Testis (tissue), 5 donors: ENCODE measurements around the gene LRFN5. TPM values are rescaled to one million over a fixed set of nuclear protein-coding genes. Genes with fewer than 3 reads are reported as not detected.
"Not testable (repeated sequence)": the region's sequence is repeated elsewhere in the genome, so short reads cannot be mapped to it uniquely, and the experiment has no call there.

Experiments
- DNase-seq: peaks from one replicate; pipeline ENCODE4 v3.0.0-alpha.2; 2019
- H3K27ac ChIP-seq, 2 donors: fragments of 200-600 bp; sonication (generic); one replicate each; pipeline ENCODE4 v1.5.1; 2019
- H3K27me3 ChIP-seq: fragments of 200-600 bp; sonication (generic); one replicate; pipeline ENCODE4 v1.5.1; 2019
- H3K36me3 ChIP-seq: fragments of 200-600 bp; sonication (generic); one replicate; pipeline ENCODE4 v1.5.1; 2017; ENCODE audit warnings: low read depth; ENCODE audit errors: missing control alignments
- H3K4me1 ChIP-seq: fragments of 200-600 bp; sonication (generic); one replicate; pipeline ENCODE4 v1.5.1; 2019
- H3K4me3 ChIP-seq, 2 donors: fragments of 200-600 bp; sonication (generic); one replicate each; pipeline ENCODE4 v1.5.1; 2017 to 2019
- H3K9me3 ChIP-seq: fragments of 200-600 bp; sonication (generic); one replicate; pipeline ENCODE4 v1.5.1; 2017
- CTCF ChIP-seq, 3 experiments: fragments of 450-650 bp in 2 of 3; fragments of 200-600 bp in 1 of 3; sonication (generic) in 1 of 3; IDR thresholded peaks; one replicate each; pipeline ENCODE4 v1.5.1; 2016 to 2019; ENCODE audit warnings: antibody characterized with exemption in 3 of 3, mild to moderate bottlenecking in 2 of 3, moderate library complexity in 1 of 3
- POLR2A ChIP-seq: fragments of 450-650 bp; IDR thresholded peaks from one replicate; pipeline ENCODE4 v1.6.1; 2017; ENCODE audit warnings: antibody characterized with exemption, mild to moderate bottlenecking, moderate library complexity
- WGBS, 2 donors: methylation state at CpG; one replicate each; pipeline ENCODE4 v1.1.5; 2018; 5-methylcytosine and 5-hydroxymethylcytosine counted together
- intact Hi-C: fragments of 100-400 bp; cut with DNase I; formaldehyde crosslinking; loops from one replicate; pipeline ENCODE4 v1.15.1; 2023; ENCODE audit warnings: low total_unique reads
- long read RNA-seq, 2 donors: transcript quantifications; one replicate each; lab custom pipeline, GENCODE V29; 2026
- polyA plus RNA-seq: library from polyadenylated mRNA; stranded (reverse); fragments of 350-450 nt; fragmentation: Illumina TruSeq; extraction: RNeasy Lipid Tissue Mini Kit (QIAGEN cat#74804); gene quantifications from one replicate; pipeline ENCODE4 v1.2.3, GENCODE V29; 2014; ENCODE audit warnings: low read depth, low replicate concordance; ENCODE audit not compliant: insufficient read depth
- total RNA-seq, 2 donors: library from RNA; depleted of rRNA; stranded (reverse); fragments of >200 nt; gene quantifications; one replicate each; pipeline ENCODE4 v1.2.3, GENCODE V29; 2016

LRFN5 gene
- 1 to 10 TPM; 5.9 to 6.8 TPM for total RNA-seq
- 2.4 TPM for polyA plus RNA-seq
- long read RNA-seq, donor 1: 0 reads
- long read RNA-seq, donor 2, partial matches to known transcripts: 0 of 2 reads
- long read RNA-seq, donor 2, other reads (novel, unspliced or antisense): 0 of 2 reads

- no peaks in the 10 kb centered on the region for H3K27me3 ChIP-seq
- WGBS, 2 donors: 0% methylated on average over 19 to 76 of the region's 76 CpGs
- no peak for TF ChIP-seq POLR2A
- no peak for TF ChIP-seq CTCF (IDR thresholded peaks at IDR 0.05)
- intact Hi-C loops: no loop called here
- no peaks in the 10 kb centered on the region for H3K36me3 ChIP-seq
- peak within 1 kb of the TSS; percentile 51 to 82 for H3K27ac ChIP-seq
- H3K4me1 ChIP-seq: peaks cover 5% of the 10 kb centered on the region
- no peaks in the 10 kb centered on the region for H3K9me3 ChIP-seq
- DNase-seq: peak; percentile 56
- peak within 1 kb of the TSS; percentile 63 to 67 for H3K4me3 ChIP-seq
These were observed at the start of gene LRFN5 for GRCh38 chr14:41606532-41607303. Gene LRFN5 (plus strand): TSS chr14:41606876.

- Histone ChIP-seq H3K27ac (no peak overlapping the region), H3K36me3 (no peaks in the 10 kb centered on the region), H3K27me3 (no peaks in the 10 kb centered on the region), H3K4me3 (no peak overlapping the region), H3K9me3 (no peaks in the 10 kb centered on the region), H3K4me1 (no peaks in the 10 kb centered on the region)
- TF ChIP-seq POLR2A: no peak
- TF ChIP-seq CTCF (IDR thresholded peaks at IDR 0.05): no peak
- DNase-seq: no peak
- intact Hi-C loops: no loop called here
These were observed 48.2 kb upstream of the LRFN5 start for GRCh38 chr14:41558490-41558889.

- DNase-seq, H3K27ac ChIP-seq, H3K9me3 ChIP-seq, H3K4me3 ChIP-seq, H3K27me3 ChIP-seq, intact Hi-C loops, H3K36me3 ChIP-seq, H3K4me1 ChIP-seq: not testable (repeated sequence)
- WGBS, 2 donors: 93 to 98% methylated on average over 3 of the region's 3 CpGs
These were observed 39.8 kb upstream of the LRFN5 start for GRCh38 chr14:41566864-41567263.

- TF ChIP-seq POLR2A (no peak), CTCF (IDR thresholded peaks at IDR 0.05) (no peak)
- no peak for DNase-seq
- 92 to 93% methylated on average over 2 of the region's 2 CpGs for WGBS, 2 donors
- intact Hi-C loops: no loop called here
- Histone ChIP-seq H3K4me1 (no peaks in the 10 kb centered on the region), H3K27ac (no peak overlapping the region), H3K27me3 (no peaks in the 10 kb centered on the region), H3K36me3 (no peaks in the 10 kb centered on the region), H3K9me3 (no peaks in the 10 kb centered on the region), H3K4me3 (no peak overlapping the region)
These were observed 37.7 kb upstream of the LRFN5 start for GRCh38 chr14:41568979-41569378.

GRCh38 chr14:41570415-41571155 is 36.1 kb upstream of the LRFN5 start:
- no peaks in the 10 kb centered on the region for H3K9me3 ChIP-seq
- WGBS, 2 donors: 56 to 66% methylated on average over 5 of the region's 5 CpGs
- H3K36me3 ChIP-seq: no peaks in the 10 kb centered on the region
- no peak for DNase-seq
- TF ChIP-seq CTCF (IDR thresholded peaks at IDR 0.05) (no peak), POLR2A (no peak)
- no peaks in the 10 kb centered on the region for H3K4me1 ChIP-seq
- H3K27ac ChIP-seq: no peak overlapping the region
- H3K4me3 ChIP-seq: no peak overlapping the region
- intact Hi-C loops: no loop called here
- H3K27me3 ChIP-seq: no peaks in the 10 kb centered on the region
